GM19397 (cell line): Measurements from ENCODE around the gene CLEC18B.
"Not testable (repeated sequence)": the region's sequence is repeated elsewhere in the genome, so short reads cannot be mapped to it uniquely, and the experiment has no call there.

Source experiments
- ATAC-seq: cut with Tn5 transposase; IDR thresholded peaks from one replicate; pipeline ENCODE4 v1.9.1; 2021; ENCODE audit warnings: mild to moderate bottlenecking, moderate library complexity; ENCODE audit not compliant: unreplicated experiment

Gene CLEC18B

DNA sequence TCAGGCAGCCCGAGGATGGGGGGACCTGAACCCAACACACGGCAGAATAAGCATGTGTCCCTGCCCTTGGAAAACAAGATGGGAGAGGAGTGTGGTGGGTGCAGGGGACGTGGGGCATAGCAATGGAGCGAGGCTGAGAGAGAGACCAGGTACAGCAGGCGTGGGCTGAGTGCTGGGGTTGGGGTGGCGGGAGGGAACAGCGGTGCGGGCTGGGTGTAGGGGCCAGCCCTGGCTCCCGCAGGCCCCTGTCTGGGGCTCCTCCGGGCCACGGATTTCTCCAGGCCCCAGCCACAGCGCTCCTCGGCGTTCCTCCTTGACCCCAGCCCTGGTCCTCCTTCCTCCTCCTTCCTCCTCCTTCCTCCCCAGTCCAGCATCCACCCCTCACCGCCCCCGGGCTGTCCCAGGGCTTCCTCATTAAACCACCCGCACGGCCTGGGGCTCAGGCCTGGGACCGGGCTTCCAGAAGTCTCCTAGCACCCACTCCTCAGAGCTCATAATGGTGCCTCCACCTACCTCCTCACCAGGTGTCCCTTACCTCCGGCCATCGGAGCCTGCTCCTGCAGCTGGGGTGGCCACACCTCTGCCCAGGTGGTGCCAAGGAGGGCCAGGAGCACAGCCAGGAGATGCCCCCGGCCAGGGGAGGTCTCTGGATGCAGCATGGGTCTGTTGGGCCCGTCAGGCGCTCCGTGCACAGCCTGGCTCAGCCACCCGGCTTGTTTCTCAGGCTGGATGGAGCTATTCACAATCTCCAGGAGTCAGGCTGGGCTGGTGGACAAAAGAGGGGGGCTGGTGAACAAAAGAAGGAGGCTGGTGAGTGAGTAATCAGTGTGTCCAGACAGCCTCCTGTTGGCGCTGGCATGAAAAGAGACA is at the start of gene CLEC18B:
CLEC18B (minus strand) TSS at position 867 of the 870 bp plus-strand sequence; CDS start at position 659, 208 bp downstream.
- not testable (repeated sequence) for ATAC-seq

DNA sequence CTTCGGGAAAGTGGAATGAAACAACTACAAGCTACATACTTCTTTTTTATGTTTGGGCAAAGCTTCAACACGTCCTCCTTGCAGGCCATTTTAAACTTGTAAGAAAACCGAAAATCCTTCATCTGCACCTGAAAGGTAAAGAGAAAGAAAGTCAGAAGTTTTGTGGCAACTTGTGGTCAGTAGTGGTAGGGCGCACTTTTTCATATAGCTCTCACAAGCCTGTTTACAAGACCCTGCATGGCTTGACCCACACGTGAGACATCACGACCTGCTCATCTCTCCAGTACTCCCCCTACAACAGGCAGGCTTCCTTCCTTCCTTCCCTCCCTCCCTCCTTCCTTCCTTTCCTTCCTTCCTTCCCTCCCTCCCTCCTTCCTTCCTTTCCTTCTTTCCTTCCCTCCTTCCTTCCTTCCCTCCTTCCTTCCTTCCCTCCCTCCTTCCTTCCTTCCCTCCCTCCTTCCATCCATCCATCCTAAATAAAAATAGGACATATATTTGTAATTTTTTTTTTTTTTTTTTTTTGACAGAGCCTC is 48.7 kb upstream of the CLEC18B start:
- no peak for ATAC-seq

DNA sequence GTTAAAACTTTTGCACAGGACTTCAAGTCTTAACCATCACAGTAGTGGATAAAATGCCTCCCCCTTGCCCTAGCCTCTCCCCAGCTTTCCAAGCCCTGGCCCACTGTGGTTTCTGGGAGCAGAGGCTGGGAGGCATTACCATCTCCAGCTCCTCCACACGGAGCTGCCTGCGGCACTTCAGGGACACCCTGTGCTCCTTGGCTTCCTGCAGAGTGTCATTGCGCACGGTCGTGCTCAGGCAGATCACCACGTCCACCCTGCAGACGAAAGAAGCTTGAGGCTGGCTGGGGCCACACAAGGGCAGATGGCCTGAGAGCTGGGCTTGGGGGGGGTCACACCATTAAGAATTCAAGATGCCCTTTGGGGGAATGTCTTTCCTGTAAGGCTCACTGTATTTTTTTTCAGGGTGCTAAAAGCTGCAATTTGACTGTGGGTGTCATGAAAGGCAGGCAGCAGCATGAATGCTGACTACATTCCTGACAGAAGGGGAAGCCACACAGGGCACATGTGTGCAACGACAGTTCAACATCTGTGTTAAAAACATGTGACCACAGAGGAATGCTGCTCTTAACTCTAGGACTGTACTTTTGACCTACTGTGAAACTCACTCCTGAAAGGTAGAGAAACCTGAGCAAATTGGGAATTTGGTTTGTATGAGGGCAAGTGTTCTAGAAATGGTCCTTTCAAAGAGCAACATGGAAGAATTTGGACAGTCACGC is 47.7 kb upstream of the CLEC18B start:
- no peak for ATAC-seq

DNA sequence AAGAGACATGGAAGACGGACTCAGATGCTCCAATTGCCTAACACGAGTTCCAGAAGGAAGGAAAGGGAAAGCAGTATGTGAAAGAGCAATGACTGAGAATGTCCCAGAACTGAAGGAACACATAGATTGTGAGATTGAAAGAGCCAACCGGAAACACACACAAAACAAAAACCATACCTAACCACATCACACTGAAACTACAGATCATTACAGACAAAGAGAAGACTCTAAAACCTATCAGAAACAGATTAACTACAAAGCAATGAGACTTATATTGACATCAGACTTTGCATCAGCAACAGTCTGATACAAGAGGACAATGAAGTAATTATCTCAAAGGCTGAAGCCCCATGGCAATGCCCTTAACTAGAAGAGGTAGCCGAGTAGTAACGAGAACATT is 45.6 kb upstream of the CLEC18B start:
- ATAC-seq: no peak

DNA sequence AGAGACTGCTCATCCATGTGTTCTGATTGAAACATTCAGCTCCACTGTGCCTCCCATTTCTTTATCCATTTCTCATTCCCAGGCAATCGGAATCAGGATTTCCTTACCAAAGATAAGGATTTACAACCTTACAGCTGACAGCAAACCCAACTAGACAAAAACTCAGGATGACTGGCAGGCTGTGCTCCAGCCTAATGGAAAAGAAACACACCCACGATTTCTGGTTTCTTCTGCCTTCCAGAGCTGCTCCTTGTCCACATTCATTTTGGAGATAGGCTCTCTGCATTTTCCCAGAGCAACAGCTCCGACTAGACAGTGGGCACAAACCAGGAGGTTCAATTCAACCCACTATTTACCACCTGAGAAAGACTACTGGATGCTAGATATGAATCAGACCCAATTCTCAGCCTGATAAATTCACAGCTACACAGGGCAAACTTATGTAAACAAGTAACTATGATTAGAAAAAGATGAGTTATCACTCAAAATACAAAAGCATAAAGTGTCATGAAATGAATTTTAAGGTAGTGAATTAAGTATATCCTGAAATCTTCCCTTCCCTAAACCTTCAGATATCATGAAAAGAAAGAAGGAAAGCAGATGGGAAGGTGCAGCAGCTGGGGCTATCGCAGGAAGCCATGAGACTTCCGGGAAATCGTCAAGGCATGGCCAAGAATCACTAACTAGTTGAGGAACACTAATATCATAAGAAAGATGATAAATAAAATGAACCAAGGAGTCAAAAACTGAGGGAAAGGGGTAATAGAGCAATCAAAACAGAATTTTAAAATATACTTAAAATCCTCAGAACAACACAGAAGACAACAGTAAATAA is 44.8 kb upstream of the CLEC18B start:
- ATAC-seq: no peak

DNA sequence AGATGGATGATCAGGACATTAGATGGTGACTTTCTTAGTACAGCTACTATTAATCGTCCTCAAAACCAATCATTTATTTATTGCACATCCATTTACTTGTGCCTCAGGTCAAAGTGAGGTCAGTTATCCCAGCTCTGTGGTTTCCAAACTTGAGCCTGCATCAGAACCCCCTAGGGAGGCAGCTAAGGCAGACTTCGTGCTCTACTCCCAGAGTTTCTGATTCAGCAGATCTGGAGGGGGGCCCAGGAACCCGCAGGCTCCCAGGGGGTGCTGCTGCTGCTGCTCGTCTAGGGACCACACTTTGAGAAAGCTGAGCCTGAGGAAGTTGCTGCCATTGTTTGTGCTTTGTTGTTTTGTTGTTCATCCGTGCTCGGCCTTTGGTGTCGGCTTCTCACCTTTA is 44.0 kb upstream of the CLEC18B start:
- no peak for ATAC-seq

DNA sequence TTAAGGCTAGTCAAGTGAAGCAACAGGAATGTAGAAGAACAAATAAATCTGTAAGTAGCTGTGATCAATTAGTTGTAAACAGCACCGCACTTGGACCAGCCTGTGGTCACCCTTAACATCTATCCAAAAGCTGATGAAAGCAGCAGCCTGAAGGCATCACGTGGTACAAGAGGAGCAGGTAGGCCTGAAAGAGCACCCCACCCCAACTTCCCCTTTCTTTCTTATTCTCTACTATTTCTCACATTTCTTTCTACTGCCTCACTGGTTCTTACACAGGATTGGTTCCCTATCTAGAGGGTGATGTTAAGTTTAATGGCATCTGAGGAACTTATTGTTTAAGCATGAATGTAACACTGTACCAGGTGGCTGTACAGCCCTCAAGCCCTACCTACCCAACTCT is 42.6 kb upstream of the CLEC18B start:
- no peak for ATAC-seq

DNA sequence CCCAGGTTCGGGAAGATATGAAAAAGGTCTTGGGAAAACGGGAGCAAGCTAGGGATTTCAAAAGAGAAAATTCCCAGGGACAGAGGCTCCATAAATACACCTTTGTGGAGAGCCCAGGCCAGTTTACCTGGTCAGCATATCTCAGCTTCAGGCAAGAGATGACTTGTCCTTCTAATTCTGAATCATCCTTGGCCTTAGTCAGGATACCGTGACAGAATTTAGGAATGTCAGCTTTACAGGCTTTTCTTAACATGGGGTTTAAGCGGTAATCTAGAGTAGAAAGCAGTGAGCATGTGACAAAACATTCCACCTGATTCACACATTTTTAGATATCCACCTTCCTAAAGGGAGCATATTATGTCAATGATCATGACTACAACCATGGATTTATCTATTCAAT is 41.1 kb upstream of the CLEC18B start:
- no peak for ATAC-seq

DNA sequence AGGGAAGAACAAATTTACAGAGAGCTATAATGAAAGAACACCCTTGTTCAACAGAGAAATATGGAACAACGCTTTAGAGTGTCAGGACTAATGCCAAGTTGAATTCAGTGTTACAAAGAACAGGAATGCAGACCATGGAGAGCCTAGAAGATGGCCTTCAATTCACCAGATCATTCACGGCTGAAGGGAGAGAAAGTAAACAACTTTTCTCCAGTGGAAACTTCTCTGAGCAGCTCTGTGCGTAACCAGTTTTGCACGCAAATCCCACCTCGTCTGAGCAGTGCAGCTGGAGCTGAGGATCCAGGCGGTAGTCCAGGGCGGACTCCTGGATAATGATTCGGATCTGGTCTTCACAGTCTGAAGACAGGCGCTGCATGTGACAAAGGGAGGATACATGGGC is 40.5 kb upstream of the CLEC18B start:
- ATAC-seq: no peak

DNA sequence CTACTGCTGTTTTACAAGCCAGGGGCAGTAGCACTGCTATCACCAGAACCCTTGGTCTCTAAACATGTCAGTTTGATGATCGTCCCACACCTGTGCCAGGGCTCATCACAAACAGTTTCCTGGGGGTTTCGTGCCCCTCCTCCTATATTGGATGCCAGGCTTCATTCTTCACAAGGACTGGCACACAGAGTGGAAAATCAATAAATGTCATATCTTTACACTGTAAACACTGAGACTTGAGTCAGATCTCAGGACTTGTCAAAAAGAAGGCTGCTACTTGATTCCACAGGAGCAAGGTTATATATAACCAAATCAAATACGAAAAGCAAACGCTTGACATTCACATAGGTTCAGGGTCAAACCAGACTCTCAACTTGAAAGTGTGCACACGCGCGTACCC is 39.3 kb upstream of the CLEC18B start:
- ATAC-seq: no peak

DNA sequence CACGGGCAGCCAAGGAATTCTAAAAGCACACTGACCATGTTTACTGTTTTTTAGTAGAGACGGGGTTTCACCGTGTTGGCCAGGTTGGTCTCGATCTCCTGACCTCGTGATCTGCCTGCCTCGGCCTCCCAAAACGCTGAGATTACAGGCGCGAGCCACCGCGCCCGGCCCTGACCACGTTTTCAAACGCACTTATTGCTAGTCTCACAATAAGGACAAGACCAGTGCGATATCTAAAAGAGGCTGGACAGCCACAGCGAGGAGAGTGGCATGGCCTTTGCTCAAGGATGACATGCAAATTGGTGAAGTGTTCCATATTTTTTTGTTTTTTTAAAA is 35.0 kb upstream of the CLEC18B start:
- no peak for ATAC-seq

DNA sequence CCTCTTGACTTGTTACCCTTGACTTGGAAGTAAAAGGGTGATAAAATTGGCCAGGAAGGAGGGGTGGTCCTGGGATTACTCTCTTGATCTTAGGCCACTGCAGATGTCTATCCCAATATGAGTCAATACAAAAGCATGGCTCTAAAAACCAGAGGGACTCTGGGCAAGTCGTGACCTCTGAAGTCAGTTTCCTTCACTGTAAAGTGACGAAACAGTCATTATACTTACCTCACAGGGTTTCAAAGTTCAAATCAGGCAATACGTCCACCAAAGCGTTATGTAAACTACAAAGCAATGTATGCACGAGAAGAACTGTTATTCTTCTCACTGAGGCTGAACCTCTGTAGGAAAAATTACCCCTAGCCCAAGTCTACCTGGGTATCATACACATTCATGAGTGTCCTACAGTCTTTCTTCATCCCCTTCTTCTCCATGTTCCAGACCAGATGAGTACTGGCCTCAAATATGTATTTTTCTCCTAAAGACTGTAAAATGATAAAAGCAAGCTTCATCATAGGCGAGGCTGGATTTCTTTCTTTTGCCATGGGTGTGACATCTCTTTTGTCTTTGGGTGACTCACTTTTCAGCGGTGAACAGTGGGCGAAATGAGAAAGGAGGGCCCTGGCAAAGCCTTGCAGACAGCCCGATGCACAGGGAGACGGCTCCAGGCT is 34.5 kb upstream of the CLEC18B start:
- no peak for ATAC-seq

DNA sequence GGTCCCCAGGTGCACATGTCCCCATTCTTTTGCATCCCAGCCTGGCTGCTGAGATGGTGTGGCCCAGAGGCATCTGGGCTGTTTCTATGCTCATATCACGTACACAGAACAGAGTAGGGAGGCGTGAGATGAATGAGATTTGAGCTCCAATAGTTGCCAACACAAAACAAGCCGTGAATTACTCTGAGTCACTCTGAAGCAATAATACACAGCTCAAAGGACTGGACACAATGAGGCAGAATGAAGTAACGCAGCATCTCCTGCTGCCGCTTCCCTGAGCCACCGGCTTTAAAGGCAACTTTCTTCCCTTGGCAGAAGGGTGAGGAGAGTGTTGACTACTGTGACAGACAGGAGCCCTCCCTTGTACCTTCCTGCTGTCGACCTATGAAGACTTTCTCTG is 33.9 kb upstream of the CLEC18B start:
- ATAC-seq: no peak

DNA sequence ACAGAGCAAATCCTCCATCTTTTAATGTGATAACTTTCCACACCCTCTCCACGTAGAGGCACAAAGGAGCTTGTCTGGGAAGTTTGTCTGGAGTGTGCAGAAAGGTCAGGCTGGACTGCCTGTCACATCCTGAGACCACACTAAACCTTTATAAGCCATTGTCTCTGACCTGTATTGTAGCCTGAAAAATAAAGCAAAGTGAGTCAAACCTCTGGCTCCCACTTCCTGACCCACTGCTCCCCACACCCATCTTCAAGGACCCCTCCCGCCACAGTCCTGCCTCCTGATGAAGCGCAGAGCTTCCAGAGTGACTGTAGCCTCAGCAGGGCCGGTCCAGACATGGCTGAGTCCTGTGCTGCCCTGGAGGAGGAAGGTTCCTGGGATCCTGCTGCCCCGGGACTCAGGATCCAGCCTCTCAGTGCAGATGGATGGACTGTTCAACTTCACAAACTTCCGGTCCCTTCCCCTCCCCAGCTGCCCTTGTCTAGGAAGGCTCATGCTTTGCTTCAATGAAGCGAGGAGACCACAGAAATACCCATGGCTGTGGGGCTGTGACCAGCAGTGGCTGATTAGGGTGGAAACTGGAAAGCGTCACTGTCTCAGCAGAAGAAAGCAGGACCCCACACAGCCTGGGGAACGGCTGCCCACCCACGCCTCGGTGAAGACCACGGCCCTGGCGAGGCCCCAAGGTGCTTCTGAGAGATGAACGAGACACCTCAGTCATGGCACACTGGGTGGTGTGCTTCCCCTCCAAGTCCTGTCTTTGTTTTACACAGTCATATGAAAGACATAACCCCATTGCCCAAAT is 30.9 kb upstream of the CLEC18B start:
- peak; percentile 88 for ATAC-seq

DNA sequence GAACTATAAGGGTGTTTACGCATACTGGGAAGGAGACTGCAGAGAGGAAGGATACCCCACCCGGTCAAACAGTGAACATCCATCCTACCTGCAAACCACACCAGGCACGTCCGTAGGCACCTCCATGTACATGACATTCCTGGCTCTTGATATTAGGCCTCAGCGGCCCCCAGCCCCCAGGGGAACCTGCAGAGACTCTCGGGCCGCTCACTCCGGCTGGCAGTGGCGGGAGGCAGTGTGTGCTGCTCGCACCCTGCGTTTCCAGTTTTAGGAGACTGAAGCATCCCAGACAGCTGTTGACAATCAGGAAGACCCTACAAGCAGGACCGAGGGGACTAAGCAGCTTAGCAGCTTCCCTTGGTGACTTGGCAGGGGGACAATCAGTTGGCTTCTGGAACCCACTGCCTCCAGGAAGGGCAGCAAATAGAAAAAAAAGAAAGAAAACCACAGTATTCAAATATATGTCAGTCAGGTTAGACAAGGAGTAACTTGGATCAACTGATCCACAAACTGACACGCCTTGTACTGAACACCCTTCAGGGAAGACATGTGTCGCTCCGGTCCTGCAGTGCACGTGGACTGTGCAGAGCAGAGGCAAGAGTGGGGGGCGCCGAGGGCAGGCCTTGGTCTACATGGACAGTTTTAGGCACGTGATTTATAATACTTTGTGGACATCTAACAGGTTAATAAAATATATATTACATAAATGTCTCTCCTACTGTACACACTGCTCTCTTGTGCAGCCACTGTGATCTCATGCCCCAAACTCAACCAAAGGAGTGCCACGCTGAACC is 29.9 kb upstream of the CLEC18B start:
- no peak for ATAC-seq

DNA sequence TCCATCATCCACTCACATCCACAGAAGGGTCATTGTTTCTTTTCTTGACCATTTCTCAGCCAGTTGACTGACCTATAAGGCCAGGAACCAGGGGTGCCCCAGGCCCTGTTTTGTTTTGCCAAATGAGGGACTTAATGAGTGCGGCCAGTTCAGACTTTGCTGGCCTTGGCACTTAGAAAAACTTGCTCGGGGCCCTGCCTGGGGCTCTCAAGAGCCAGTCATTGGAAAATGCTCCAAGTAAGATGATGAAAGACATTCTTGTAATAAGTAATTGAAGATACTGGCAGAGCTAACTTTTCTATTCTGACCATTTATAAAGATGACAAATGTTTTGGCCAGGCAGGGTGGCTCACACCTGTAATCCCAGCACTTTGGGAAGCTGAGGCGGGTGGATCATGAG is 29.0 kb upstream of the CLEC18B start:
- no peak for ATAC-seq

DNA sequence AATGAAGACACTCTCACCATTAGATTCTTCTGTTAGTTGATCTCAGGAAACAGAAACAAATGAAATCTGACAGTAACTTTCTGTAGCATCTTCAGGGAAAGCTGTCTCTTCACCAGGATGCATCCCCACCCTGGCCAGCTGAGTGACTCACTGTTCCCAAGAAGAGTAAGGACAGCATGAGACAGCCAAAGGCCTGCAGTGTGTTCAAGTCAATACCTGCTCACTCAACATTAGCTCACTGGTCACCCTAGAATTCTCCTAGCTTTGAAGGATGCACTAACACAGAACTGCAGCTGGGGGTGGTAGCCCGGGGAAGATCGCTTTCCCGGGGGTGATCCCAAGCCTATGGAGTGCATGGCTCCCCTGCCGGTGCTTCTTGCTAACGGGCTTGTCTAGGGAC is 28.2 kb upstream of the CLEC18B start:
- no peak for ATAC-seq

DNA sequence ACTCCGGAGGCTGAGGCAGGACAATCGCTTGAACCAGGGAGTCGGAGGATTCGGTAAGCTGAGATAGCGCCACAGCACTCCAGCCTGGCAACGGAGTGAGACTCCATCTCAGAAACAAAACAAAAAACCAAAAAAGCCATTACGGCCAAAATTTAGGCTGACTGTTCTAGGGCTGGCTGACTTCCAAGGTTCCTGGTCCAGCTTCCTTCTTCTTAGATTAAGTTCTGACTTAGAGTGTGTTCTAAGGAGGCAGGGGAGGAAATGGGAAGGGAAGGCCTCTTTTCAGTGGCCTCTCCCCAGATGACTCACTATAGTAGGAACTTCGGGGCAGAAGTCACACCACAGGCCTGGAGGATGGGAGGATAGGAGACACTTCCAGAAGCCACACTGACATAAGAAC is 27.7 kb upstream of the CLEC18B start:
- no peak for ATAC-seq

DNA sequence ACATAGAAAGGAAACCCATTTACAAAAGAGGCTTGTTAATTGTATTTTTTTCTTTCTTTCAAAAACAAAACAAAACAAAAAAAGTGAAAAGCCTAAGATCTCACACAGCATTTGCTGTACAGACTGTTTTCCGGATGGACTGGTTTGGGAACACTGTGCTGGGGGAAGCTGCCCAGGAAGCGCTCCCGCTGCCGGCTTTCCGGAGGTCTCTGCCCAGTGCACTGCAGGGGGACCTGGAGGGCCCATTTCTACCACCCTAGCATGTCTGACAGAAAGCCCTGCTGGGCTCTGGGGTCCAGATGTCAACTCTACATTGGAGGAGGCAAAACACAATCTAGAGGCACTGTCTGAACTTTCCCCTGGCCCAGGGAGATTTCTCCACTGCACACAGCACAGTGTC is 26.3 kb upstream of the CLEC18B start:
- ATAC-seq: no peak
